ENCODE data around the gene SELL. TPM values are rescaled to one million over a fixed set of nuclear protein-coding genes. Genes with fewer than 3 reads are reported as not detected.
"Not testable (repeated sequence)": the region's sequence is repeated elsewhere in the genome, so short reads cannot be mapped to it uniquely, and the experiment has no call there.

Gene SELL
- 2.0 TPM in 1 of 2 replicates, not detected in the other for total RNA-seq (2014; rRNA removed; shearing (Covaris generic))

DNA sequence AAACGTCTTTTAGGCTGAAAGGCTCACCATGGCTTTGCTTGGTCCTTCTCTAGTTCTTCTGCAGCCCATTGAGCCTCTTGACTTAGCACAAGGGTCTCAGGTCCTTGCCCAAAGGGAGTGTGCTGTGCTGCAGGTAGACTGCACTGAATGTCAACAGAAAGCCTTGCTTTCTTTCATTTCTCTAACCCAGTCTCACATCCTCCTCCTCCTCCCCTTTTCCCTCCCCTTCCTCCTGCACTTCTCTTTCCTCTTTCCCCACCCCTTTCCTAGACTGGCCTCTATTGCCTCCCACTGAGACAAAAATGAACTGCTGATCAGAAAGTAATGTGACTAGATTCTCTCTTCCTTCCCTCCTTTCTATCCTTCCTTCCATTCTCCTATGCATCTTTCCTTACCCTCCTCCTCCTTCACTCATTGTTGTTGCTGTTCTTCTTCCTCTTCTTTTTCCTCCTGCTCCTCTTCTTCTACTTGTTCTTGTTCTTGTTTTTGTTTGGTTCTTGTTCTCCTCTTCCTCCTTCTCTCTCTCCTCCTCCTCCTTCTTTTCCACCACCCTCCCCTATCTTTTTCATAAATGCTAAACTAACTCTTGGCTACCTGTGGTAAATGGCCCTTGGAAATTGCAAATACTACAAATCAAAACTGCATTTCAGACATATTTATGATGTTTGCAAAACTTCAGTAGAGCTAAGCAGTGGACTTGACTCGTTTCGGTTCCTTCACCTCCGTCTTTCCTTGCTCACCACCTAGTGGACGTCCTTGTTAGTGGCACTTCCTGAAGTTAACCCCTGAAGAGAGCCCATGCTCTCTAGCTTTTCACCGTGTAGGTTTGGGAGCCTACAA, at the start of gene SELL:
Gene SELL (minus strand): TSS at position 152 of the 840 bp plus-strand sequence. CDS start 122 bp downstream, at position 30.
- peak; percentile 86 for DNase-seq (ENCODE audit: low spot score)

DNA sequence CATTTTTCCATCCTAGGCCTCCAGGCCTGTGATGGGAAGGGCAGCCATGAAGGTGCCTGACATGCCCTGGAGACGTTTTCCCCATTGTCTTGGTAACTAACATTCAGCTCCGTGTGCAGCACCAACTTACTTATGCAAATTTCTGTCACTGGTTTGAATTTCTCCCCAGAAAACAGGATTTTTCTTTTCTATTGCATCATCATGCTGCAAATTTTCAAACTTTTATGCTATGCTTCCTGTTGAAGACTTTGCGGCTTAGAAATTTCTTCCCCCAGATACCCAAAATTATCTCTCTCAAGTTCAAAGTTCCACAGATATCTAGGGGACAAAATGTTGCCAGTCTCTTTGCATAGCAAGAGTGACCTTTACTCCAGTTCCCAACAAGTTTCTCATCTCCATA, 47.6 kb upstream of the SELL start:
- no peak for DNase-seq (ENCODE audit: low spot score)

DNA sequence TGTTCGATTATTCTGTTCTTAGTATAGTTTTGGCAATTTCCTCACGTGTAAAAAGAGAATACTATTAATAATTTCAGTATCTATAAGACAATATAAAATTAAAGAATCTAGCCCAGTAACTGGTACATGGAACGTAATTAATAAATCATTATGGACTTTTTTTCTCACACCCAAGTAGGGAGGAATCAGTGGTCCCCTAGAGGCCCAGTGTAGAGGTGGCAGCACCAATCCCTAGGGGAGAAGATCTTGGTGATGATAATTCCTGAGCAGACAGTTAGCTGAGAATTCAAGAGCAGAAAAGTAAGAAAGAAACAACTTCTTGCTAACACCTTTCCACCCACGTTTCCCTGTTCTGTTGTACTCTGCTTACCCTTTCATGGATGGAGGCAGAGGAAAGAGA, 42.1 kb upstream of the SELL start:
- no peak for DNase-seq (ENCODE audit: low spot score)

DNA sequence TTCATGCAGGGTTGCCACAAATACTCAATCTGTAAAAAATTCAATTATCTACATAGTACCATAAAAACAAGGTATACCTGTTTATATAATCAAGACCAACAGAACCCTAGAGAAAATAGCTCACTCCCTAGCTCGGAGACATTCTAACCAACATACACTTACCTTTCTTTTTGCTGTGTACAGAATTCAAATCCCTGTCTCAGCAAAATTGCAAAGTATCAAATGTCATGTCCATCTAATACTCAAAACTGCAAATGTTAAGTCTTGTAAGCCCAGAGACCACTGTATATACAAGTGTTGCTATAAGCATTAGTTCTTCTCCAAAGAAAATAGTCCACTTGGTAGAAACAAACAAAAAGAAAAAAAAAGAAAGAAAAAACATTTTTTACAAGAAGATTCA, 38.6 kb upstream of the SELL start:
- DNase-seq (ENCODE audit: low spot score), result no peak

GRCh38 chr1:169746550-169746949, 35.1 kb upstream of the SELL start:
- no peak for DNase-seq (ENCODE audit: low spot score)

GRCh38 chr1:169745015-169745861, 33.8 kb upstream of the SELL start:
- DNase-seq (ENCODE audit: low spot score), result no peak

- peak; percentile 19 for DNase-seq (ENCODE audit: low spot score)
Observed at GRCh38 chr1:169741666-169742394, 30.4 kb upstream of the SELL start.

GRCh38 chr1:169739980-169740379, 28.6 kb upstream of the SELL start:
- no peak for DNase-seq (ENCODE audit: low spot score)

DNA sequence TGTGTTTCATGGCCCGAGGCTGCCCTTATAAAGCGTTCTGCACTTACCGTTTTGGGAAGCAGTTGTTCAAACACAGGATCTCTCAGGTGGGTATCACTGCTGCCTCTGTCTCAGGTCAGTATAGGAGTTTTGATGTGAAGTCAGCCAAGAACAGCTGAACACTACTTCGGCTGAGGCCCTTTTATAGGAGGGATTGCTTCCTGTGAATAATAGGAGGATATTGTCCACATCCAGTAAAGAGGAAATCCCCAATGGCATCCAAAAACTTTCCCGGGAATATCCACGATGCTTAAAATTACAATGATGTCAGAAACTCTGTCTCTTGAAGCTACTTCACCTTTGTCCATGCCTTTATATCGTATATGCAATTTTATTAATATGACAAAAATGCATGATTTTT, 22.5 kb upstream of the SELL start, which contains the start of gene SELE:
Gene SELE (minus strand): TSS at position 156 of the 400 bp plus-strand sequence. CDS start 467 bp downstream, outside the sequence.
- no peak for DNase-seq (ENCODE audit: low spot score)

DNA sequence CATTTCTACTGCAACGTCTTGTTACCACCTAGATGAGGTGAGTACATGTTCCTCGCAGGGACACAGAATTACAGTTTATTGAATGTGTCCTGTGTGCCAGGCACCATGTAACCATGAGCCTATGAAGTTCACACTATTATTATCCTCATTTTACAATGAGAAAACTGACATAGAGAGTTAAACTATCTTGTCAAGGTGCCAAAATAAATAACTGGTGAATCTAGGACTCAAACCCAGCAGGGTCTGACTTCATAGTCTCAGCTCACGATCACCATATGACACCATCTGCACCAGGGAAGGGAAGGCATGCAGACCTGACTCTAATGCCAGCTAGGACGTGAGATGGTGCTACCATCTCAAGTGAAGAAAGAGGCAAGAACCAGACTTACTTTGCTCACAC, 20.0 kb upstream of the SELL start:
- DNase-seq (ENCODE audit: low spot score), result no peak

GRCh38 chr1:169729991-169730390, 18.6 kb upstream of the SELL start:
- DNase-seq (ENCODE audit: low spot score), result no peak

DNA sequence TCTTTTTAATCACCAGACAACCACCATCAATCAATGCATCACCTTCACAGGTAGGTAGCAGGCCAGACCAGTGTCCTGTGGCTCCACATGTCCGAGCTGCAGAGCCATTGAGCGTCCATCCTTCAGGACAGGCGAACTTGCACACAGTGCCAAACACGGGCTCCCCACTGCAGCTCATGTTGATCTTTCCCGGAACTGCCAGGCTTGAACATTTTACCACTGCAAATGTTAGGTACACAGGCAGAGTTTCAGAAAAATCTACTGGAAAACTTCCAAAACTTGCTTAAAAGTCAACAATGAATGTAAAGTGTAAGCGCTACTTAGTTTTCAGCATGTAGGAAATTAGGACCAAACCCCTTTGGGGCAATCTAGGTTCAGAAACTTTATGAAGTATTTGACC, 15.9 kb upstream of the SELL start:
- DNase-seq (ENCODE audit: low spot score), result no peak

DNA sequence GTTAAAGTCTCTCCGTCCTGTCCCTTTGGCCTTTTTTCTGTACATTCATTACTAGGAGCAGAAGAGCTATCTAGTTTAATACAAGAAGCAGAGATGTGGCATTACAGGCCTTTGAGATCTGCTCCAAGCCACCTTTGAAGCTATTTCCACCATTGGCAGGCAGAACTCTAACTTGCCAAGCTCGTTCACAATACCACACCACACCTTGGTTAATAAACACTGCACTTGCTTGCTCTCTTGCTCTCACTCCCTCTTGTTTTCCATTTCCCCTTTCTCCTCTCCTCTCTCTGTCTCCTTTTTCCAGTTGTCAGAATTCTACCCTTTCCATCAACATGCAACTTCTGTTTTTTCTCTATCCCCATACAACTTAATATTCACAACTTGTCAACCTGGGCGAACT, 15.4 kb upstream of the SELL start:
- DNase-seq (ENCODE audit: low spot score), result no peak

GRCh38 chr1:169725930-169726329, 14.5 kb upstream of the SELL start:
- DNase-seq (ENCODE audit: low spot score), result no peak

GRCh38 chr1:169724168-169724567, 12.7 kb upstream of the SELL start:
- DNase-seq (ENCODE audit: low spot score), result no peak

DNA sequence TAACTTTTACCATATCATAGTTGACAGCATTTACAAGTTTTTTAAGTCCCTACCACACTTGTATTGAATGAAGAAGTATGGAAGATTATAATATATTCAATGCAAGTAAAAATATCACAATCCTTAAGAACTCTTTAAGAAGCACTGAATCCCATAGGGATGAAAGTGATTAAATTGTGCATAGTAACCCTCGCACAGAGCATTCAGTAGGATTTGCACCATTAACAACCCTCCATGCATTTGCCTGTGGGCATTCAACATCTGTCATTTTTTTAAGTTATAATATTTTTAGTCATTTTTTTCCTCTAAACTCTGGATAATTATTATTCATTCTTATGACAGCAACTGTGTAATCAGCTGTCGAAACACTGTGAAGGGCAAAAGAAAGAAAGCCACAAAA, 12.3 kb upstream of the SELL start:
- no peak for DNase-seq (ENCODE audit: low spot score)

- no peak for DNase-seq (ENCODE audit: low spot score)
Observed at GRCh38 chr1:169722779-169723178, 11.4 kb upstream of the SELL start.

DNA sequence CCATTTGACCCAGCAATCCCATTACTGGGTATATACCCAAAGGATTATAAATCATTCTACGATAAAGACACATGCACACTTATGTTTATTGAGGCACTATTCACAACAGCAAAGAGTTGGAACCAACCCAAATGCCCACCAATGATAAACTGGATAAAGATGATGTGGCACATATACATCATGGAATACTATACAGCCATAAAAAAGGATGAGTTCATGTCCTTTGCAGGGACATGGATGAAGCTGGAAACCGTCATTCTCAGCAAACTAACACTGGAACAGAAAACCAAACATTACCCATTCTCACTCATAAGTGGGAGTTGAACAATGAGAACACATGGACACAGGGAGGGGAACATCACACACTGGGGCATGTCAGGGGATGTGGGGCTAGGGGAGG, 3.7 kb upstream of the SELL start:
- not testable (repeated sequence) for DNase-seq (ENCODE audit: low spot score)

DNA sequence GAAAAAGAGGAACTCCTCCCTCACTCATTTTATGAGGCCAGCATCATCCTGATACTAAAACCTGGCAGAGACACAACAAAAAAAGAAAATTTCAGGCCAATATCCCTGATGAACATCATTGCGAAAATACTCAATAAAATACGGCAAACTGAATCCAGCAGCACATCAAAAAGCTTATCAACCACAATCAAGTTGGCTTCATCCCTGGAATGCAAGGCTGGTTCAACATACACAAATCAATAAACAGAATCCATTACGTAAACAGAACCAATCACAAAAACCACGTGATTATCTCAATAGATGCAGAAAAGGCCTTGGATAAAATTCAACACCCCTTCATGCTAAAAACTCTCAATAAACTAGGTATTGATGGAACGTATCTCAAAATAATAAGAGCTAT, 1.7 kb upstream of the SELL start:
- DNase-seq (ENCODE audit: low spot score), result not testable (repeated sequence)

- DNase-seq (ENCODE audit: low spot score), result no peak
Observed at GRCh38 chr1:169712309-169712631, 850 bp upstream of the SELL start.

- no peak for DNase-seq (ENCODE audit: low spot score)
Observed at GRCh38 chr1:169708647-169709046, 2.8 kb downstream of the SELL start.
